K562 (cell line): ENCODE measurements around the gene INCA1. TPM values are rescaled to one million over a fixed set of nuclear protein-coding genes. Genes with fewer than 3 reads are reported as not detected.

Experiments
- ATAC-seq: fragments of 200-7000 bp; cut with Tn5 transposase; 3 replicates; pipeline ENCODE4 v1.9.1; 2020; ENCODE audit warnings: moderate library complexity
- BruUV-seq: library from RNA; stranded (reverse); fragments of 400-500 nt; replicated peaks from 2 replicates; lab custom pipeline; 2021; lab: Mats Ljungman, UMichigan
- CTCF ChIA-PET: fragments of 300-600 bp; formaldehyde crosslinking; extraction: SDS; loops from one replicate; lab custom pipeline; 2021; ENCODE audit warnings: low intra/inter-chr PET ratio; lab: Yijun Ruan, JAX
- POLR2A ChIA-PET: fragments of 300-600, 350-650 bp; sonication (Branson Sonifier 250); formaldehyde crosslinking; extraction: SDS; loops from one replicate; lab custom pipeline; 2021; ENCODE audit warnings: antibody characterized with exemption, inconsistent platforms; lab: Yijun Ruan, JAX
- DNase-seq, 4 experiments: peaks; one replicate each; pipeline versions ENCODE4 v3.0.0 to v3.0.0-alpha.2; 2011 to 2018; ENCODE audit warnings: low spot score in 3 of 4, mixed read lengths in 3 of 4; ENCODE audit errors: extremely low read depth in 1 of 4
- FAIRE-seq: peaks from 2 replicates; lab custom pipeline; 2011; peaks lifted over from hg19 to GRCh38; lab: Jason Lieb, UNC
- H2AFZ ChIP-seq: 2 replicates; pipeline ENCODE4 v1.6.0; 2011; ENCODE audit warnings: low read depth, low read length, control low read depth, inconsistent platforms
- H3K27ac ChIP-seq: fragments of 200-600 bp; 3 replicates; pipeline ENCODE4 v1.8.0; 2011; ENCODE audit warnings: low read depth, mild to moderate bottlenecking, control low read depth, inconsistent platforms, low read length, moderate library complexity, mixed read lengths; ENCODE audit errors: extremely low read depth
- H3K27me3 ChIP-seq, 2 experiments: fragments of 300-600 bp in 1 of 2; 2 replicates in 1 of 2; 3 replicates in 1 of 2; pipeline versions ENCODE4 v1.6.0 to v1.8.0; 2011; ENCODE audit warnings: inconsistent platforms in 2 of 2, low read length in 2 of 2, mild to moderate bottlenecking in 1 of 2, mixed read lengths in 1 of 2, moderate library complexity in 1 of 2; ENCODE audit not compliant: control insufficient read depth in 2 of 2, insufficient read depth in 2 of 2
- H3K36me3 ChIP-seq: fragments of 300-600 bp; 3 replicates; pipeline ENCODE4 v1.8.0; 2011; ENCODE audit warnings: mild to moderate bottlenecking, low read length, inconsistent platforms; ENCODE audit not compliant: control insufficient read depth, insufficient read depth
- H3K4me1 ChIP-seq, 2 experiments: fragments of 200-600 bp in 1 of 2; replicated peaks in 1 of 2; 2 replicates in 1 of 2; 3 replicates in 1 of 2; pipeline versions ENCODE4 v1.5.1 to v1.8.0; 2011; ENCODE audit warnings: inconsistent platforms in 2 of 2, low read length in 2 of 2, mild to moderate bottlenecking in 1 of 2, mixed read lengths in 1 of 2, moderate library complexity in 1 of 2; ENCODE audit not compliant: control insufficient read depth in 2 of 2, insufficient read depth in 2 of 2
- H3K4me2 ChIP-seq: 2 replicates; pipeline ENCODE4 v1.6.1; 2011; ENCODE audit warnings: low read length, control low read depth, inconsistent platforms, mixed read lengths; ENCODE audit not compliant: insufficient read depth
- H3K4me3 ChIP-seq: fragments of 200-600 bp; sonication (generic), shearing (Covaris generic); 2 replicates; pipeline ENCODE4 v1.5.1; 2016; ENCODE audit warnings: control low read depth, inconsistent platforms
- H3K79me2 ChIP-seq: fragments of 200-600 bp; 3 replicates; pipeline ENCODE4 v1.8.0; 2011; ENCODE audit warnings: low read length, inconsistent platforms; ENCODE audit not compliant: control insufficient read depth, insufficient read depth
- H3K9ac ChIP-seq, 2 experiments: 2 replicates each; pipeline versions ENCODE4 v1.6.0 to v1.6.1; 2011; ENCODE audit warnings: low read depth in 2 of 2, low read length in 2 of 2, control low read depth in 1 of 2, inconsistent platforms in 1 of 2, mild to moderate bottlenecking in 1 of 2, mixed read lengths in 1 of 2; ENCODE audit not compliant: insufficient read depth in 1 of 2
- H3K9me1 ChIP-seq: one replicate; pipeline ENCODE4 v1.6.0; 2011; ENCODE audit warnings: inconsistent platforms, mild to moderate bottlenecking, low read length, moderate library complexity; ENCODE audit not compliant: control insufficient read depth, insufficient read depth
- H3K9me3 ChIP-seq: replicated peaks from 2 replicates; pipeline ENCODE4 v1.5.1; 2011; ENCODE audit warnings: low read depth, low read length, inconsistent platforms; ENCODE audit not compliant: control insufficient read depth, insufficient read depth
- H4K20me1 ChIP-seq: replicated peaks from 2 replicates; pipeline ENCODE4 v1.6.1; 2011; ENCODE audit warnings: low read length, inconsistent platforms, mixed read lengths; ENCODE audit not compliant: control insufficient read depth, insufficient read depth
- COPS2 ChIP-seq: fragments of 450-650 bp; conservative IDR thresholded peaks from 2 replicates; pipeline ENCODE4 v1.6.1; 2016; ENCODE audit warnings: mild to moderate bottlenecking, moderate library complexity
- CREBBP ChIP-seq: IDR thresholded peaks from one replicate; pipeline ENCODE4 v1.6.1; 2012; ENCODE audit warnings: low read depth, mild to moderate bottlenecking, control low read depth, inconsistent platforms, low read length
- FIP1L1 ChIP-seq: fragments of 200-400 bp; formaldehyde crosslinking; IDR thresholded peaks from 2 replicates; pipeline ENCODE4 v1.6.1; 2018; ENCODE audit warnings: mild to moderate bottlenecking, low read depth, low read length; ENCODE audit not compliant: poor library complexity, severe bottlenecking
- FUS ChIP-seq: fragments of 200-400 bp; formaldehyde crosslinking; optimal IDR thresholded peaks from 2 replicates; pipeline ENCODE3; 2017; ENCODE audit warnings: low read depth, low read length
- HNRNPK ChIP-seq: fragments of 200-400 bp; formaldehyde crosslinking; IDR thresholded peaks from one replicate; pipeline ENCODE4 v1.6.1; 2018; ENCODE audit warnings: mild to moderate bottlenecking, low read depth, low read length; ENCODE audit not compliant: poor library complexity, severe bottlenecking
- NCOA6 ChIP-seq: fragments of 450-650 bp; IDR thresholded peaks from 2 replicates; pipeline ENCODE4 v1.6.1; 2017; ENCODE audit warnings: mild to moderate bottlenecking
- TGIF2 ChIP-seq: sonication (generic); formaldehyde crosslinking; IDR thresholded peaks from 2 replicates; pipeline ENCODE4 v1.8.1; 2022; ENCODE audit warnings: mild to moderate bottlenecking, missing genetic modification reagents, moderate library complexity
- ZBED1 ChIP-seq: IDR thresholded peaks from 2 replicates; pipeline ENCODE4 v1.6.1; 2014
- ZFX ChIP-seq: sonication (generic); formaldehyde crosslinking; IDR thresholded peaks from 2 replicates; pipeline ENCODE4 v1.8.0; 2022; ENCODE audit warnings: mild to moderate bottlenecking, missing genetic modification reagents, moderate library complexity
- ZNF561 ChIP-seq: fragments of 450-650 bp; formaldehyde crosslinking; conservative IDR thresholded peaks from 2 replicates; pipeline ENCODE4 v1.4.0; 2020; ENCODE audit warnings: mild to moderate bottlenecking, moderate library complexity
- WGBS: fragments of 100-300 bp; shearing (Covaris generic); methylation state at CpG from one replicate; pipeline ENCODE4 v1.1.6; 2016; ENCODE audit warnings: low coverage, mixed read lengths; ENCODE audit not compliant: insufficient coverage; ENCODE audit errors: missing lambda C conversion rate; 5-methylcytosine and 5-hydroxymethylcytosine counted together
- in situ Hi-C: fragments of 300-500 bp; cut with MboI; formaldehyde crosslinking; loops from 4 replicates; pipeline ENCODE4 v1.15.0; 2018; ENCODE audit warnings: inconsistent platforms, mixed read lengths
- intact Hi-C: fragments of 100-400 bp; cut with micrococcal nuclease; formaldehyde crosslinking; loops from 2 replicates; pipeline ENCODE4 v1.14.2; 2022
- polyA plus RNA-seq, 8 experiments: library from polyadenylated mRNA; depleted of rRNA in 4 of 8; stranded (reverse) in 5 of 8; unstranded in 3 of 8; fragments of >200 nt; fragmentation: Nextera tagmentation in 2 of 8; fragmentation: Illumina TruSeq in 1 of 8; extraction: Ambion mirVana in 2 of 8; extraction: Trizol in 1 of 8; gene quantifications; 2 replicates each; pipeline versions ENCODE4 v1.2.1 to v1.2.3, GENCODE V29; 2011 to 2014; ENCODE audit warnings: inconsistent platforms in 1 of 8, missing spikeins in 1 of 8
- total RNA-seq, 7 experiments: library from RNA; depleted of rRNA in 6 of 7; stranded (reverse); fragments of >200 nt in 6 of 7; fragmentation: Illumina TruSeq in 2 of 7; extraction: Trizol in 2 of 7; gene quantifications; 2 replicates each; pipeline versions ENCODE4 v1.2.1 to v1.2.3, GENCODE V29; 2011 to 2021; ENCODE audit warnings: low replicate concordance in 1 of 7
- TF ChIP-seq, protein P1 (sequence below): fragments of 450-650 bp; formaldehyde crosslinking; IDR thresholded peaks from 2 replicates; pipeline ENCODE4 v1.4.0; 2022; ENCODE audit warnings: mild to moderate bottlenecking, moderate library complexity
- TF ChIP-seq, protein P2 (sequence below): fragments of 250-450 bp; sonication (Bioruptor Pico); IDR thresholded peaks from 2 replicates; pipeline ENCODE4 v1.5.0; 2022; ENCODE audit warnings: mild to moderate bottlenecking
- TF ChIP-seq, protein P3 (sequence below): sonication (generic); formaldehyde crosslinking; IDR thresholded peaks from 2 replicates; pipeline ENCODE4 v1.8.0; 2022; ENCODE audit warnings: missing genetic modification reagents, mild to moderate bottlenecking, borderline replicate concordance
- TF ChIP-seq, protein P4 (sequence below): fragments of 450-650 bp; IDR thresholded peaks from one replicate; pipeline ENCODE4 v1.6.1; 2018; ENCODE audit warnings: mild to moderate bottlenecking, moderate library complexity; ENCODE audit not compliant: partially characterized antibody

The INCA1 gene
- total and polyA plus RNA-seq, 9 of the 15 experiments (the other 6 are each of a cell fraction or from before 2014, with no cell fraction given) = 0.08 to 0.50 (median 0.13) TPM; not detected in 4

DNA sequence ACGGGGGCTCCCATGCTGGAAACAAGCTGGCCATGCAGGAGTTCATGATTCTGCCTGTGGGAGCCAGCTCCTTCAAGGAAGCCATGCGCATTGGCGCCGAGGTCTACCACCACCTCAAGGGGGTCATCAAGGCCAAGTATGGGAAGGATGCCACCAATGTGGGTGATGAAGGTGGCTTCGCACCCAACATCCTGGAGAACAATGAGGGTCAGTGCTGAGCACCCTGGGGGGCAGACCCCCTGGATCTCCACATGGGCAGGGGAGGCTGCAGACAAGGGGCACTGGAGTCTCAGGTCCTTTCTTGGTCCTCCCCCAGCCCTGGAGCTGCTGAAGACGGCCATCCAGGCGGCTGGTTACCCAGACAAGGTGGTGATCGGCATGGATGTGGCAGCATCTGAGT lies 42.2 kb downstream of the INCA1 start (continued):
- no peak for TF ChIP-seq ZFX (CRISPR knock-in tag)
- TF ChIP-seq CREBBP = no peak
- no peak for TF ChIP-seq TGIF2 (CRISPR knock-in tag)
- TF ChIP-seq, all 486 proteins: peak for 0

DNA sequence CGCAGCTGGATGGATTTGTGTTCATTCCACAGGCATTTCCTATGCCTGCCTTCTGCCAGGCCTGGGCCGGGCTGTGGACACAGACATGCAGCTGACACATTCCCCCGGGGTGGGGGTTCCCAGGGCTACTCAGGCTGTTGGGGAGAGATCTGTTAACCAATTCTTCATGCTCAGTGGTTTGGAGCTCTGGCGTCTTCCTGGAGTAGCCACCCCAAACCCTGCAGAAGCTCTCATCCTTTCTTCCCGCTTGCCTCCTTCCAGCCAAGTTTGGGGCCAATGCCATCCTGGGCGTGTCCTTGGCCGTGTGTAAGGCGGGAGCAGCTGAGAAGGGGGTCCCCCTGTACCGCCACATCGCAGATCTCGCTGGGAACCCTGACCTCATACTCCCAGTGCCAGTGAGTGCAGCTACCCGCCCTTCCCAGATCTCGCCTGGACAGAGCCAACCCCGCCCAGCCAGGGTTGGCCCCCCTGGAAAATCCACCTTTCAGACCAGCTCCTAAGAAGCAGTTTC lies 43.8 kb downstream of the INCA1 start:
- Histone ChIP-seq H3K27me3 (no peaks in the 10 kb centered on the region), H3K4me2 (no peak overlapping the region), H4K20me1 (no peaks in the 10 kb centered on the region), H3K79me2 (peaks cover 18% of the 10 kb centered on the region), H3K9me3 (no peaks in the 10 kb centered on the region), H3K9ac (peak overlapping the region in 1 of 2 experiments; percentile 37; a peak in 1 of 4 replicates), H2AFZ (no peak overlapping the region), H3K4me1 (peaks cover 15 to 43% of the 10 kb centered on the region in 2 experiments), H3K36me3 (no peaks in the 10 kb centered on the region), H3K4me3 (no peak overlapping the region), H3K27ac (no peak overlapping the region), H3K9me1 (no peaks in the 10 kb centered on the region)
- no TSS peak for BruUV-seq
- in situ Hi-C loops (no loop called here), intact Hi-C loops (no loop called here)
- ChIA-PET CTCF (no interaction called here), POLR2A (interaction anchor here (0.6 to 1.8 kb wide), 5 partner anchors 10 to 221 kb away, joined by 3 to 7 read pairs (median 3); partner anchors contain the start of genes RNF167 and SLC25A11)
- DNase-seq = no peak
- no peak for FAIRE-seq
- no peak for ATAC-seq
- 83% methylated on average over 9 of the region's 14 CpGs for WGBS
- TF ChIP-seq FUS (no peak), ZBED1 (no peak), NCOA6 (no peak), ZNF561 (CRISPR knock-in tag) (no peak), FIP1L1 (no peak), HNRNPK (no peak), COPS2 (no peak)
- TF ChIP-seq, protein P1, sequence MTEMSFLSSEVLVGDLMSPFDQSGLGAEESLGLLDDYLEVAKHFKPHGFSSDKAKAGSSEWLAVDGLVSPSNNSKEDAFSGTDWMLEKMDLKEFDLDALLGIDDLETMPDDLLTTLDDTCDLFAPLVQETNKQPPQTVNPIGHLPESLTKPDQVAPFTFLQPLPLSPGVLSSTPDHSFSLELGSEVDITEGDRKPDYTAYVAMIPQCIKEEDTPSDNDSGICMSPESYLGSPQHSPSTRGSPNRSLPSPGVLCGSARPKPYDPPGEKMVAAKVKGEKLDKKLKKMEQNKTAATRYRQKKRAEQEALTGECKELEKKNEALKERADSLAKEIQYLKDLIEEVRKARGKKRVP = no peak
- TF ChIP-seq, protein P2, sequence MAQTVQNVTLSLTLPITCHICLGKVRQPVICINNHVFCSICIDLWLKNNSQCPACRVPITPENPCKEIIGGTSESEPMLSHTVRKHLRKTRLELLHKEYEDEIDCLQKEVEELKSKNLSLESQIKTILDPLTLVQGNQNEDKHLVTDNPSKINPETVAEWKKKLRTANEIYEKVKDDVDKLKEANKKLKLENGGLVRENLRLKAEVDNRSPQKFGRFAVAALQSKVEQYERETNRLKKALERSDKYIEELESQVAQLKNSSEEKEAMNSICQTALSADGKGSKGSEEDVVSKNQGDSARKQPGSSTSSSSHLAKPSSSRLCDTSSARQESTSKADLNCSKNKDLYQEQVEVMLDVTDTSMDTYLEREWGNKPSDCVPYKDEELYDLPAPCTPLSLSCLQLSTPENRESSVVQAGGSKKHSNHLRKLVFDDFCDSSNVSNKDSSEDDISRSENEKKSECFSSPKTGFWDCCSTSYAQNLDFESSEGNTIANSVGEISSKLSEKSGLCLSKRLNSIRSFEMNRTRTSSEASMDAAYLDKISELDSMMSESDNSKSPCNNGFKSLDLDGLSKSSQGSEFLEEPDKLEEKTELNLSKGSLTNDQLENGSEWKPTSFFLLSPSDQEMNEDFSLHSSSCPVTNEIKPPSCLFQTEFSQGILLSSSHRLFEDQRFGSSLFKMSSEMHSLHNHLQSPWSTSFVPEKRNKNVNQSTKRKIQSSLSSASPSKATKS (CRISPR knock-in tag) = no peak
- TF ChIP-seq, protein P3, sequence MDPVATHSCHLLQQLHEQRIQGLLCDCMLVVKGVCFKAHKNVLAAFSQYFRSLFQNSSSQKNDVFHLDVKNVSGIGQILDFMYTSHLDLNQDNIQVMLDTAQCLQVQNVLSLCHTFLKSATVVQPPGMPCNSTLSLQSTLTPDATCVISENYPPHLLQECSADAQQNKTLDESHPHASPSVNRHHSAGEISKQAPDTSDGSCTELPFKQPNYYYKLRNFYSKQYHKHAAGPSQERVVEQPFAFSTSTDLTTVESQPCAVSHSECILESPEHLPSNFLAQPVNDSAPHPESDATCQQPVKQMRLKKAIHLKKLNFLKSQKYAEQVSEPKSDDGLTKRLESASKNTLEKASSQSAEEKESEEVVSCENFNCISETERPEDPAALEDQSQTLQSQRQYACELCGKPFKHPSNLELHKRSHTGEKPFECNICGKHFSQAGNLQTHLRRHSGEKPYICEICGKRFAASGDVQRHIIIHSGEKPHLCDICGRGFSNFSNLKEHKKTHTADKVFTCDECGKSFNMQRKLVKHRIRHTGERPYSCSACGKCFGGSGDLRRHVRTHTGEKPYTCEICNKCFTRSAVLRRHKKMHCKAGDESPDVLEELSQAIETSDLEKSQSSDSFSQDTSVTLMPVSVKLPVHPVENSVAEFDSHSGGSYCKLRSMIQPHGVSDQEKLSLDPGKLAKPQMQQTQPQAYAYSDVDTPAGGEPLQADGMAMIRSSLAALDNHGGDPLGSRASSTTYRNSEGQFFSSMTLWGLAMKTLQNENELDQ (CRISPR knock-in tag) = no peak
- TF ChIP-seq, protein P4, sequence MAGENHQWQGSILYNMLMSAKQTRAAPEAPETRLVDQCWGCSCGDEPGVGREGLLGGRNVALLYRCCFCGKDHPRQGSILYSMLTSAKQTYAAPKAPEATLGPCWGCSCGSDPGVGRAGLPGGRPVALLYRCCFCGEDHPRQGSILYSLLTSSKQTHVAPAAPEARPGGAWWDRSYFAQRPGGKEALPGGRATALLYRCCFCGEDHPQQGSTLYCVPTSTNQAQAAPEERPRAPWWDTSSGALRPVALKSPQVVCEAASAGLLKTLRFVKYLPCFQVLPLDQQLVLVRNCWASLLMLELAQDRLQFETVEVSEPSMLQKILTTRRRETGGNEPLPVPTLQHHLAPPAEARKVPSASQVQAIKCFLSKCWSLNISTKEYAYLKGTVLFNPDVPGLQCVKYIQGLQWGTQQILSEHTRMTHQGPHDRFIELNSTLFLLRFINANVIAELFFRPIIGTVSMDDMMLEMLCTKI = no peak
